HG02884 (cell line): ENCODE data around the gene ADPRHL1.
"Not testable (repeated sequence)": the region's sequence is repeated elsewhere in the genome, so short reads cannot be mapped to it uniquely, and the experiment has no call there.

Source experiments
- ATAC-seq: cut with Tn5 transposase; IDR thresholded peaks from one replicate; pipeline ENCODE4 v1.9.1; 2021; ENCODE audit warnings: mild to moderate bottlenecking, moderate library complexity; ENCODE audit not compliant: unreplicated experiment

The ADPRHL1 gene

GRCh38 chr13:113435907-113436306 lies 17.4 kb downstream of the ADPRHL1 start:
- ATAC-seq: not testable (repeated sequence)

DNA sequence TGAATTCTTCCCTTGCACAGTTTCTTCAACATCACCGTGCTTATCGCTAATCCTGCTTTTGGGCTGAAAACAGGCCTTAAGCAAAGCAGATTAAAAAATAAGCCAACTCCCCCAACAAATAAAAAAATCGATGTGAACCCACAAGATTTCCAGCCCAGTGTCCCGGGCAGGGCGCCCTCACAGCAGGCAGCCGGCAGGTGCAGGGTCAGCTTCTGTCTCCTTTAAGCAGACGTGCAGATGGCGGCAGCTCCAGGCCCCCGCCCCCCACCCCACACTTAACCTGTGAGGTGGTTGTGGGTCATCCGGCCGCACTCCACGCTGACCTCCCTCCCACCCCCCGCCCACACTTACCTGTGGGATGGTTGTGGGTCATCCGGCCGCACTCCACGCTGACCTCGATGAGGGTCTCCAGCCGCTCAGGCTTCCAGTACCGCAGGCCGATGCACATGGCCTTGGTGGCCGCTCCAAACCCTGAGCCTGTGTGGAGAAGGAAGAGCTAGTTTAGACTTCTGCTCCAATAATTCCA lies 19.8 kb downstream of the ADPRHL1 start:
- no peak for ATAC-seq

DNA sequence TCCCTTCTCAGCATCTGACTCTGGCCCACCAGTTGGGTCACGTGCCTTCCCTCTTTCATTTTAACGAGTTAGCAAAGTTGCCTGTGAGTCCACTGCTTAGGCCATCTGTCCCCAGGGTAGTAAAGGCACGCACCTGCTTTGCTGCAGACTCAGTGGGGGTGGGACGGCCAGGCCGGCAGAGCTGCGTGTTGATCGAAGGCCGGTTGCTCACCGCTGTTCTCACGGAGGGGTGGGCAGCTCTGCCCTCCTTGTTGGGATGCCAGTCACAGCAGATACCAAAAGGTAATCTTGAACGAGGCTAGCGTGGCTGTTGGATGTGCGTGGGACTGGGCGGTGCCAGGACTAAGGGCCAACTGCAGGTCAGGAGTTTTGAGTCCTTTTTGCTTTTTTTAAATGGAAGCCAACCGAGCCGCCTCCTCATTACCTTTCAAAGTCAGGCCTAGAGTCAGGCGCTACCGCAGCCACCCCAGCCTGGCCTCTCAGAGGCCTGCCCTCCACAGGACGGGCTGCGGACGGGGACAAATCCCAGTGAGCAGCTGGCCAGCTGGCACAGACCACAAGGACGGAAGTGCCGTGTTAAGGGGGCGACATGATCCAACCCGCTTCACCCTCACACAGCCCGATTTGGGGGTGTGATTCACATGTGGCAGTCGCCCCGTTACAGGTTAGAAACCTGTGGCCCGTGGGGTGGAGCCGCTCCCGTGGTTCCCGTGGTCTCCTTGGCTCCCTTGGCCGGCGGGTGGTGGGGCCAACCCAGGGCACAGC lies 20.6 kb downstream of the ADPRHL1 start:
- ATAC-seq: no peak

GRCh38 chr13:113431171-113431570 lies 22.1 kb downstream of the ADPRHL1 start:
- ATAC-seq: no peak

DNA sequence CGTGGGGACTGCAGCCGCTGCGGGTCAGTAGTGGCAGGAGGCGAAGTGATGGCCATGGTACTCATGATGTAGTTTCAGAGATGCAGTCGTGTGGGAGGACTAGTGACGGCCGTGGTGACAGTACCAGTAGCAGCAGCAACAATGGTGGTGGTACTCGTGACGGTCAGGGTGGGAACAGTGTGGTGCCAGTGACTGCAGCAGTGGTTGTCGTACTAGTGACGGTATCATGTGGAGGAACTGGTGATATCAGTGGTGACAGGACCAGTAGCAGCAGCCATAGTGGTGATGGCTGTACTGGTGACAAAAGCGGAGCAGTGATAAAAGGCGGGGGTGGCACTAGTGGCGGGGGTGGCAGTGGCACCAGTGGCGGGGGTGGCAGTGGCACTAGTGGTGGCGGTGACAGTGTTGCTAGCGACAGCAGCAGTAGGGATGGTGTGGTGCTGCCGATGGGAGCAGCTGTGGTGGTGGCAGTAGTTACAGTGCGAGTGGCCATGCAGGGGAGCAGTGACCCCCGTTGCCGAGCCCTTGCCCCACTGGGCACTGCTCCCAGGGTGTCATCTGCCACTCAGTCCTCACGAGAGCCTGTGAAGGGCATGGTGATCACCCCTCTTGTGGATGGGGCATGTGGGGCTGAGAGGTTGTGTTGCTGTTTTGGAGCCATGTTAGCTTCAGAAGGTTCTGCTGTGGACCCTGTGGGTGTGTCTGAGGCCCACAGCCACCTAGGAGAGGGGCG lies 22.7 kb downstream of the ADPRHL1 start:
- no peak for ATAC-seq

GRCh38 chr13:113429608-113429985 lies 23.7 kb downstream of the ADPRHL1 start:
- ATAC-seq: no peak

GRCh38 chr13:113428871-113429607 lies 24.2 kb downstream of the ADPRHL1 start:
- ATAC-seq: no peak

DNA sequence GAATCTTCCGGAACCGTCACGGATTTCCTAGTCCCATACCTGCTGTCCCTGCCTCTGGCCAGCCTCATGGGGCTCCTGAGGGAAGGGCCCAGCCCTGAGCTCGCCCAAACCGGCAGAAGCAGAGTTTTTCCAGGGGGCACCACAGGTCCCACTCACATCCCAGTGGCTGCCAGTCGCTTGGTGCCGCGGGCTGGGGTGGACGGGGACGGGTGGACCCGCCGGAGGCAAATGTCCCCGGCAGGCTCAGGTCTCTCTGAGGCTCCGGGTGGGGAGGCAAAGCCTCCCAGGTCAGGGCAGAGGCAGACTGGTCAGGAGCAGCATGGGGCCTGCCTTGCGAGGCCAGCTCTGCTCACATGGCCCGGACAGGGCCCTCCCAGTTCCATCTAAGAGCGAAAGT lies 24.8 kb downstream of the ADPRHL1 start:
- ATAC-seq: no peak

DNA sequence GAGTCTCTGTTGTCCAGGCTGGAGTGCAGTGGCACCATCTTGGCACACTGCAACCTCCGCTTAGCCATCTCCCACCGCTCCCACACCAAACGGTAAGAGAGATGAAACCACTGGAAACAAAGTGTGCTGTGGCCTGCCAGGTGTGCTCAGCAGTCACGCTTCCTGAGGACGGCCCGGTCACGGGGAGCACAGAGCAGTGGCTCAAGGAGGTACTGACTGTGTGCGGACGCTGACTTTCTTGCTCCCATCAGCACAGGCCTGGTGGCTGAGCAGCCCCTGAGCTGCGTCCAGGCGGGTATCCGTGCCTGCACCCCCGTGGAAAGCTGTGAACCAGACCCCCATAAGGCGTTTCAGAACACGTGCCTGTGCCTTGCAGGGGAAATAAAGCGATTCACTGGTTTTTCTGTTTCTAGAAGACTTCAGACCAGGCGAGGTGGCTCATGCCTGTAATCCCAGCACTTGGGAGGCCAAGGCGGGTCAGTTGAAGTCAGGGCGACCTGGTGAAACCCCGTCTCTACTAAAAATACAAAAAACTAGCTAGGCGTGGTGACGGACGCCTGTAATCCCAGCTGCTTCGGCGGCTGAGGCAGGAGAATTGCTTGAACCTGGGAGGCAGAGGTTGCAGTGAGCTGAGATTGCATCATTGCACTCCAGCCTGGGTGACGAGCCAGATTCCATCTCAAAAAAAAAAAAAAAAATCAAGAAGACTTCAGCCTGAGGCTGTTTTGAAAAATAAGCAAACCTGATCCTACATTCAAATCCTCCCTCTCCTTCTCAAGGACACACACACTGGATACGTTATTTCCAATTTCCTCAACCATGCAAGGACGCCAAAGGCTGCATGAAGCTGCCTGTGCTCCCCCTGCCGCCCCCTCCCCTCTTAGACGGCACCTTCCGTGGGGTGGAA lies 25.5 kb downstream of the ADPRHL1 start:
- ATAC-seq: no peak

- no peak for ATAC-seq
Observed at GRCh38 chr13:113426591-113426986, 26.7 kb downstream of the ADPRHL1 start.

GRCh38 chr13:113425941-113426590 lies 27.2 kb downstream of the ADPRHL1 start:
- no peak for ATAC-seq

DNA sequence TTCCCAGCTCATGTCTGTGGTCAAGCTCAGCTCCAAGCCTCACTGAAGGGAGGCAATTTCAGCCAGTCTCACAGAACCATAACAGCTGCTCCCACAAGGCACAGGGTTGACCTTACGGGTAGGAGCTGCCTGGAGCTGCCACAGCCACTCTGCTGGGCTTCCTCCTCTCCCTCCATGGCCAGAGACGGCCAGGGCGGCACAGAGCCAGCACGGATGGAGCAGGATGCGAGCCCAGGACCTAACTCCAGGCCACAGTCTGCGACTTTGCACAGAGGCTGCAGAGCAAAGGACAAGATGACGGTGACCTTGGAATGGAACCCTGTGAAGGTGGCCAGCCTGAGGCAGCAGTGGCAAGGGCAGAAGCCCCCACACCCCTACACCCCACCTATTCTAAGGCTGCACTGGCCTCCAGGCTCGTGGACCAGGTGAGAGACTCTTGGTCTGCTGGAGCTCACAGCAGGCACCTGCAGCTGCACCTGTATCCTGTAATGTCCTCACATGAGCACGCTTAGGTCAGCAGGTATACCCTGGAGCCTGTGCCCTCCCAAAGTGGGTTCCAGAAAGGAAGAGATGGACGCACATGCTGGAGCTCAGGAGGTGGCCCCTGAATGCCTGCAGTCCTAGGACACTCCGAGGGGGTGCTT lies 29.6 kb downstream of the ADPRHL1 start:
- no peak for ATAC-seq

- ATAC-seq: no peak
Observed at GRCh38 chr13:113422807-113423519, 30.3 kb downstream of the ADPRHL1 start.

- ATAC-seq: no peak
Observed at GRCh38 chr13:113421673-113422270, 31.5 kb downstream of the ADPRHL1 start.

DNA sequence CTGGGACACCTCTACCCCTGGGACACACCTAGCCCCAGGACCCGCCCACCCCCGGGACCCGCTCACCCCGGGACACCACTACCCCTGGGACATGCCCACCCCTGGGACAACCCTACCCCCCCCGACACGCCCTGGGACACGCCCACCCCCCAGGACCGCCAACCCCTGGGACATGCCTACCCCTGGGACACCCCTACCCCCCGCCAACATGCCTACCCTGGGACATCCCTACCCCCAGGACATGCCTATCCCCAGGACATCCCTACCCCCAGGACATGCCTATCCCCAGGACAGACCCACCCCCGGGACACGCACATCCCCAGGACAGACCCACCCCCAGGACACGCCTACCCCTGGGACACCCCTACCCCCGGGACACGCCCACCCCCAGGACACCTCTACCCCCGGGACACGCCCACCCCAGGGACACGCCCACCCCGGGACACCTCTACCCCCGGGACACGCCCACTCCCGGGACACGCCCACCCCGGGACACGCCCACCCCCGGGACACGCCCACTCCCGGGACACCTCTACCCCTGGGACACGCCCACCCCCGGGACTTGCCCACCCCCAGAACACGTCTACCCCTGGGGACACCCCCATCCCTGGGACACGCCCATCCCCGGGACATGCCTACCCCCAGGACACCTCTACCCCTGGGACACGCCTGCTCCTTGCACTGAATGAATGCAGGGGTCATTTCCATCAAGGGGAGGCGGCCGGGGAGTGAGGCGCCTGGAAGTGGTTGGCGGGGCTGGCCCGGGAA lies 32.3 kb downstream of the ADPRHL1 start:
- ATAC-seq: no peak

GRCh38 chr13:113420232-113420631 lies 33.1 kb downstream of the ADPRHL1 start:
- no peak for ATAC-seq

- ATAC-seq: no peak
Observed at GRCh38 chr13:113419531-113420193, 33.6 kb downstream of the ADPRHL1 start.
